ENCODE data around the gene CELSR1. TPM values are rescaled to one million over a fixed set of nuclear protein-coding genes. Genes with fewer than 3 reads are reported as not detected.
A peak's percentile ranks its signal among the peaks of the same experiment; 100 is the strongest.

The CELSR1 gene
- total RNA-seq, 1 experiment from 2014 or later, result 33.2 TPM

DNA sequence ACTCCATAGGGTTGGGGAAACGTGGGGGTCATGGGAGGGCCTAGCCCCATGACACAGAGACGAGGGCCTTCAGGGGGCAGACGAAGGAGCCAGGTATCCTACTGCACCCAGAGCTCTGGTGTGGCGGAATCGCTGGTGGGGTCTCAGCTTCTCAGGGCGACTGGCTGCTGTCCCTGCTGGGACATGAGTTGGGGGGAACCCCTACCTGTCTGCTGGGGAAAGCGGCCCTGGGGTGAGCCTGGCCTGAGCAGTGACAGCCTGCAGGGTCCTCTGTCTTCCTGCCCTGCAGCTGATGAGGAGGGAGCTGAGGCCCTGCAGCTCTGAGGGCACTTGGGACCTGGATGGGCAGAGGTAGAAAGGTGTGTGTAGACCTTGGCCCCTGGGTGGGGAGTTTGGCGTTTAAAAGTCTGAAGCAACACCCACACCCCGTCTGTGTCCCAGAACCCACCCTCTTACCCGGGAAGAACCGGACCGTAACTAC, 49.2 kb upstream of the CELSR1 start:
- TF ChIP-seq, protein P1, sequence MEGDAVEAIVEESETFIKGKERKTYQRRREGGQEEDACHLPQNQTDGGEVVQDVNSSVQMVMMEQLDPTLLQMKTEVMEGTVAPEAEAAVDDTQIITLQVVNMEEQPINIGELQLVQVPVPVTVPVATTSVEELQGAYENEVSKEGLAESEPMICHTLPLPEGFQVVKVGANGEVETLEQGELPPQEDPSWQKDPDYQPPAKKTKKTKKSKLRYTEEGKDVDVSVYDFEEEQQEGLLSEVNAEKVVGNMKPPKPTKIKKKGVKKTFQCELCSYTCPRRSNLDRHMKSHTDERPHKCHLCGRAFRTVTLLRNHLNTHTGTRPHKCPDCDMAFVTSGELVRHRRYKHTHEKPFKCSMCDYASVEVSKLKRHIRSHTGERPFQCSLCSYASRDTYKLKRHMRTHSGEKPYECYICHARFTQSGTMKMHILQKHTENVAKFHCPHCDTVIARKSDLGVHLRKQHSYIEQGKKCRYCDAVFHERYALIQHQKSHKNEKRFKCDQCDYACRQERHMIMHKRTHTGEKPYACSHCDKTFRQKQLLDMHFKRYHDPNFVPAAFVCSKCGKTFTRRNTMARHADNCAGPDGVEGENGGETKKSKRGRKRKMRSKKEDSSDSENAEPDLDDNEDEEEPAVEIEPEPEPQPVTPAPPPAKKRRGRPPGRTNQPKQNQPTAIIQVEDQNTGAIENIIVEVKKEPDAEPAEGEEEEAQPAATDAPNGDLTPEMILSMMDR (IDR thresholded peaks at IDR 0.05; ENCODE audit: insufficient read depth in 1 of 2, low read depth in 1 of 2, low read length in 1 of 2, severe bottlenecking in 1 of 2, unreplicated experiment in 1 of 2), result no peak
- H3K36me3 ChIP-seq (ENCODE audit: control insufficient read depth, insufficient read depth, low read length), result no peaks in the 10 kb centered on the region
- H3K9me3 ChIP-seq, result no peaks in the 10 kb centered on the region
- H3K36me3 Mint-ChIP-seq (ENCODE audit: insufficient read depth, unreplicated experiment), result no peaks in the 10 kb centered on the region
- no peak overlapping the region for H3K4me3 Mint-ChIP-seq (ENCODE audit: unreplicated experiment)
- intact Hi-C loops (cut with micrococcal nuclease; ENCODE audit: unreplicated experiment), result no loop called here
- H3K27me3 ChIP-seq (replicated peaks; ENCODE audit: control insufficient read depth, insufficient read depth, low read length), result no peaks in the 10 kb centered on the region
- no peak overlapping the region for H3K27ac Mint-ChIP-seq (ENCODE audit: unreplicated experiment)
- CTCF ChIA-PET, result no interaction called here
- H3K27me3 Mint-ChIP-seq (ENCODE audit: insufficient read depth, unreplicated experiment), result no peaks in the 10 kb centered on the region
- H3K4me3 ChIP-seq (ENCODE audit: low read depth, low read length), result no peak overlapping the region
- no peaks in the 10 kb centered on the region for H3K9me3 Mint-ChIP-seq (ENCODE audit: unreplicated experiment)
- no peak for DNase-seq
- POLR2A ChIA-PET, result no interaction called here
- BruUV-seq (replicated peaks), result no TSS peak
- H3K4me1 Mint-ChIP-seq (ENCODE audit: low read depth, unreplicated experiment), result peaks cover 12% of the 10 kb centered on the region
- H3K4me1 ChIP-seq, result 0 out of 2 replicates have a peak, but pooled peaks cover 2% of the 10 kb centered on the region

DNA sequence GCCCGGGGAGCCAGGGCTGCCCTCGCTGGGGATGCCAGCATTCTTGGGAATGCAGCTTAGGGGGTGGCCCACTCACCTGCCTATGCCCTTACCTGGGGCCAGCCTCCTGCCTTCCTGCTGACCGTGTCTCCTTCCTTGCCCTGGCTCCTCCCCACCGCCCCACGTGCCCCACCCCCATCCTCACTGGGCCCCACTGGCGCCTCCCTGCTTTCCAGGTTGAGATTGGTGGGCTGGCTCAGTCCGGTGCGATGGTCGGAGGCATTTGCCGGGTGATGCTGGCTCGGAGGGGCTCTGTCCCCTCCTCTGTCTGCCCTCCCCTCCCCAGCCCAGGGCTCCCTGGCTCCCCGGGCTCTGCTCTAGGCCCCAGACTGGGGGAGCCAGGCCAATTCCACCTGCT, 48.7 kb upstream of the CELSR1 start:
- TF ChIP-seq, protein P1 (IDR thresholded peaks at IDR 0.05; ENCODE audit: insufficient read depth in 1 of 2, low read depth in 1 of 2, low read length in 1 of 2, severe bottlenecking in 1 of 2, unreplicated experiment in 1 of 2), result no peak
- no TSS peak for BruUV-seq (replicated peaks)
- intact Hi-C loops (cut with micrococcal nuclease; ENCODE audit: unreplicated experiment), result no loop called here
- Mint-ChIP-seq H3K27ac (ENCODE audit: unreplicated experiment) (no peak overlapping the region), H3K4me3 (ENCODE audit: unreplicated experiment) (no peak overlapping the region), H3K27me3 (ENCODE audit: insufficient read depth, unreplicated experiment) (no peaks in the 10 kb centered on the region), H3K9me3 (ENCODE audit: unreplicated experiment) (no peaks in the 10 kb centered on the region), H3K36me3 (ENCODE audit: insufficient read depth, unreplicated experiment) (no peaks in the 10 kb centered on the region), H3K4me1 (ENCODE audit: low read depth, unreplicated experiment) (peaks cover 12% of the 10 kb centered on the region)
- H3K27me3 ChIP-seq (replicated peaks; ENCODE audit: control insufficient read depth, insufficient read depth, low read length), result no peaks in the 10 kb centered on the region
- POLR2A ChIA-PET, result no interaction called here
- CTCF ChIA-PET, result no interaction called here
- H3K36me3 ChIP-seq (ENCODE audit: control insufficient read depth, insufficient read depth, low read length), result no peaks in the 10 kb centered on the region
- 0 out of 2 replicates have a peak, but pooled peaks cover 2% of the 10 kb centered on the region for H3K4me1 ChIP-seq
- DNase-seq, result peak in 1 of 2 experiments; percentile 24
- no peaks in the 10 kb centered on the region for H3K9me3 ChIP-seq
- H3K4me3 ChIP-seq (ENCODE audit: low read depth, low read length), result no peak overlapping the region

DNA sequence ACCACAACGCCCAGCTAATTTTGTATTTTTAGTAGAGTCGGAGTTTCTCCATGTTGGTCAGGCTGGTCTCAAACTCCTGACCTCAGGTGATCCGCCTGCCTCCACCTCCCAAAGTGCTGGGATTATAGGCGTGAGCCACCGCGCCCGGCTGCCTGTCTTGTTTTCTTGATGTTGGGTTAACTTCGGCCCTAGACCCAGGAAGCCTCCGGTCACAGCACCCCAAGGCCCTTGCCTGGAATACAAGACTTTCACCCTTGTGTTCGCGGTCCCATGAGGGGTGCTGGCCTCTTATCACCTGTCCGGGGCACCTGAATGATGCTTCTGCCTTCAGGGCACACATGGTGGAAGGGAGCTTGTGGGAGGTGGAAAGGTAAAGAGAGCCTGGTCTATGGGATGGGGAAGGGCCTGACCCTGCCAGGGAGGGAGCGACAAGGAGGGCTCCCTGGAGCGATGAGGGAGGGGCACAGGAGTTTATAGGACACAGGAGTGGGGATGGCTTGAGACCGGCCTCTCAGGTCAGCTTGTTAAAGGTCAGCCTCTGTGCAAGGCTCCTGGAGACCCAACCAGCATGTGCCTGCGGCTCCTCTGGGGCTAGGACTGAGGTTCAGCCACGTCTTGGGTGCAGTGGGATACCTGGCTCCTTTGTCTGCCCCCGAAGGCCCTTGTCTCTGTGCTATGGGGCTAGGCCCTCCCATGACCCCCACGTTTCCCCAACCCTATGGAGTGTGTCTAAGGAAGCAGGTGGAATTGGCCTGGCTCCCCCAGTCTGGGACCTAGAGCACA, 48.1 kb upstream of the CELSR1 start:
- no TSS peak for BruUV-seq (replicated peaks)
- TF ChIP-seq, protein P1 (IDR thresholded peaks at IDR 0.05; ENCODE audit: insufficient read depth in 1 of 2, low read depth in 1 of 2, low read length in 1 of 2, severe bottlenecking in 1 of 2, unreplicated experiment in 1 of 2), result no peak
- H3K4me1 Mint-ChIP-seq (ENCODE audit: low read depth, unreplicated experiment), result peaks cover 12% of the 10 kb centered on the region
- ChIA-PET CTCF (no interaction called here), POLR2A (no interaction called here)
- Histone ChIP-seq H3K4me3 (ENCODE audit: low read depth, low read length) (no peak overlapping the region), H3K9me3 (no peaks in the 10 kb centered on the region), H3K4me1 (0 out of 2 replicates have a peak, but pooled peaks cover 4% of the 10 kb centered on the region), H3K36me3 (ENCODE audit: control insufficient read depth, insufficient read depth, low read length) (no peaks in the 10 kb centered on the region), H3K27me3 (replicated peaks; ENCODE audit: control insufficient read depth, insufficient read depth, low read length) (no peaks in the 10 kb centered on the region)
- H3K27me3 Mint-ChIP-seq (ENCODE audit: insufficient read depth, unreplicated experiment), result no peaks in the 10 kb centered on the region
- no peak overlapping the region for H3K27ac Mint-ChIP-seq (ENCODE audit: unreplicated experiment)
- no peaks in the 10 kb centered on the region for H3K9me3 Mint-ChIP-seq (ENCODE audit: unreplicated experiment)
- H3K4me3 Mint-ChIP-seq (ENCODE audit: unreplicated experiment), result no peak overlapping the region
- DNase-seq, result no peak
- intact Hi-C loops (cut with micrococcal nuclease; ENCODE audit: unreplicated experiment), result no loop called here
- no peaks in the 10 kb centered on the region for H3K36me3 Mint-ChIP-seq (ENCODE audit: insufficient read depth, unreplicated experiment)
